SK-N-MC (cell line): ENCODE data around the gene LRRC56.

Experiments
- DNase-seq: peaks from one replicate; pipeline ENCODE4 v3.0.0-alpha.2; 2011; ENCODE audit warnings: low read depth, low spot score
- H3K27ac ChIP-seq: fragments of 200-600 bp; sonication (generic); 2 replicates; pipeline ENCODE4 v1.5.1; 2016; ENCODE audit warnings: mixed run types
- H3K36me3 ChIP-seq: fragments of 200-600 bp; sonication (generic); 2 replicates; pipeline ENCODE4 v1.6.1; 2017; ENCODE audit warnings: antibody characterized with exemption, low read length, mixed read lengths; ENCODE audit not compliant: insufficient read depth
- H3K4me3 ChIP-seq: fragments of 200-600 bp; sonication (generic); 2 replicates; pipeline ENCODE4 v1.5.1; 2016
- H3K9ac ChIP-seq: fragments of 200-600 bp; sonication (generic); 2 replicates; pipeline ENCODE4 v1.8.0; 2017; ENCODE audit warnings: mixed run types, mixed read lengths; ENCODE audit not compliant: insufficient read length
- H3K9me3 ChIP-seq: fragments of 200-600 bp; sonication (generic); 2 replicates; pipeline ENCODE4 v1.6.1; 2017; ENCODE audit warnings: low read depth, mild to moderate bottlenecking, antibody characterized with exemption, low read length, moderate library complexity, mixed read lengths
- EZH2 ChIP-seq: fragments of 200-600 bp; sonication (generic); IDR thresholded peaks from one replicate; pipeline ENCODE4 v1.6.1; 2017; ENCODE audit warnings: antibody characterized with exemption
- FOXP2 ChIP-seq: optimal IDR thresholded peaks from 2 replicates; pipeline ENCODE3; 2011; ENCODE audit warnings: mild to moderate bottlenecking, moderate library complexity; ENCODE audit not compliant: insufficient read depth; ENCODE audit errors: extremely low read length, control extremely low read depth
- POLR2AphosphoS5 ChIP-seq: IDR thresholded peaks from 2 replicates; pipeline ENCODE4 v1.6.1; 2012; ENCODE audit warnings: mild to moderate bottlenecking, low read depth, low read length, borderline replicate concordance

The LRRC56 gene

GRCh38 chr11:550746-551085, 13.4 kb downstream of the LRRC56 start:
- Histone ChIP-seq H3K36me3 (no peaks in the 10 kb centered on the region), H3K27ac (no peak overlapping the region), H3K9me3 (no peaks in the 10 kb centered on the region), H3K9ac (no peak overlapping the region), H3K4me3 (no peak overlapping the region)
- no peak for TF ChIP-seq POLR2AphosphoS5
- no peak for TF ChIP-seq EZH2
- no peak for TF ChIP-seq FOXP2
- no peak for DNase-seq

GRCh38 chr11:551131-551530, 13.8 kb downstream of the LRRC56 start:
- no peaks in the 10 kb centered on the region for H3K36me3 ChIP-seq
- TF ChIP-seq POLR2AphosphoS5 (no peak), FOXP2 (no peak), EZH2 (no peak)
- H3K9me3 ChIP-seq, result no peaks in the 10 kb centered on the region
- H3K27ac ChIP-seq, result no peak overlapping the region
- no peak overlapping the region for H3K9ac ChIP-seq
- no peak overlapping the region for H3K4me3 ChIP-seq
- DNase-seq, result no peak

- Histone ChIP-seq H3K36me3 (no peaks in the 10 kb centered on the region), H3K9me3 (no peaks in the 10 kb centered on the region), H3K27ac (no peak overlapping the region), H3K9ac (no peak overlapping the region), H3K4me3 (no peak overlapping the region)
- no peak for DNase-seq
- TF ChIP-seq EZH2 (no peak), FOXP2 (no peak), POLR2AphosphoS5 (no peak)
Observed at GRCh38 chr11:551596-551995, 14.3 kb downstream of the LRRC56 start.

GRCh38 chr11:553083-553987, 16.0 kb downstream of the LRRC56 start:
- Histone ChIP-seq H3K27ac (no peak overlapping the region), H3K36me3 (no peaks in the 10 kb centered on the region), H3K4me3 (no peak overlapping the region), H3K9ac (no peak overlapping the region), H3K9me3 (no peaks in the 10 kb centered on the region)
- TF ChIP-seq EZH2 (no peak), FOXP2 (no peak)
- no peak for DNase-seq

GRCh38 chr11:553988-554340, 16.6 kb downstream of the LRRC56 start:
- H3K9ac ChIP-seq, result no peak overlapping the region

GRCh38 chr11:554428-555226, 17.3 kb downstream of the LRRC56 start:
- no peak overlapping the region for H3K27ac ChIP-seq
- TF ChIP-seq POLR2AphosphoS5 (no peak), EZH2 (no peak), FOXP2 (no peak)
- no peaks in the 10 kb centered on the region for H3K9me3 ChIP-seq
- peak overlapping the region; percentile 78 for H3K4me3 ChIP-seq
- H3K9ac ChIP-seq, result no peak overlapping the region
- H3K36me3 ChIP-seq, result no peaks in the 10 kb centered on the region
- DNase-seq, result no peak

More at GRCh38 chr11:553988-554340, 16.6 kb downstream of the LRRC56 start:
- Histone ChIP-seq H3K4me3 (no peak overlapping the region), H3K36me3 (no peaks in the 10 kb centered on the region), H3K27ac (no peak overlapping the region), H3K9me3 (no peaks in the 10 kb centered on the region)
- DNase-seq, result no peak
- no peak for TF ChIP-seq EZH2
- no peak for TF ChIP-seq FOXP2
- TF ChIP-seq POLR2AphosphoS5, result no peak

GRCh38 chr11:555227-555779, 18.0 kb downstream of the LRRC56 start:
- H3K9ac ChIP-seq, result no peak overlapping the region
- DNase-seq, result no peak
- H3K27ac ChIP-seq, result no peak overlapping the region
- no peak for TF ChIP-seq FOXP2
- TF ChIP-seq POLR2AphosphoS5, result no peak
- no peak for TF ChIP-seq EZH2
- no peaks in the 10 kb centered on the region for H3K36me3 ChIP-seq
- peak overlapping the region; percentile 78 for H3K4me3 ChIP-seq
- H3K9me3 ChIP-seq, result no peaks in the 10 kb centered on the region
